ACC112 (cell line): ENCODE data around the gene ITGB2.

Source experiments
- H2AFZ ChIP-seq: fragments of 200-600 bp; sonication (generic); one replicate; pipeline ENCODE4 v1.6.0; 2017; ENCODE audit warnings: antibody characterized with exemption, low read length; ENCODE audit not compliant: unreplicated experiment
- H3K27ac ChIP-seq: fragments of 200-600 bp; sonication (generic); 2 replicates; pipeline ENCODE4 v1.5.1; 2014; ENCODE audit warnings: low read depth, mild to moderate bottlenecking, antibody characterized with exemption, low read length, moderate library complexity
- H3K27me3 ChIP-seq: fragments of 200-600 bp; sonication (generic); 2 replicates; pipeline ENCODE4 v1.6.1; 2014; ENCODE audit warnings: mild to moderate bottlenecking, antibody characterized with exemption, low read length, moderate library complexity, mixed read lengths; ENCODE audit not compliant: insufficient read depth
- H3K36me3 ChIP-seq: fragments of 200-600 bp; sonication (generic); 2 replicates; pipeline ENCODE4 v1.6.1; 2016; ENCODE audit warnings: mild to moderate bottlenecking, antibody characterized with exemption, low read length, moderate library complexity, mixed read lengths; ENCODE audit not compliant: insufficient read depth
- H3K4me1 ChIP-seq: fragments of 200-600 bp; sonication (generic); one replicate; pipeline ENCODE4 v1.6.1; 2016; ENCODE audit warnings: low read length, mixed read lengths; ENCODE audit not compliant: insufficient read depth, unreplicated experiment, control insufficient read depth
- H3K4me3 ChIP-seq: fragments of 200-600 bp; sonication (generic); 2 replicates; pipeline ENCODE4 v1.5.1; 2014; ENCODE audit warnings: mild to moderate bottlenecking, low read depth, low read length
- H3K79me2 ChIP-seq: fragments of 200-600 bp; sonication (generic); one replicate; pipeline ENCODE4 v1.6.0; 2016; ENCODE audit warnings: low read length; ENCODE audit not compliant: control insufficient read depth, unreplicated experiment, insufficient read depth

The ITGB2 gene

GRCh38 chr21:44923480-44924084 lies 2.9 kb upstream of the ITGB2 start:
- Histone ChIP-seq H3K27me3 (peaks cover 44% of the 10 kb centered on the region), H3K4me3 (no peak overlapping the region), H2AFZ (no peak overlapping the region), H3K27ac (no peak overlapping the region), H3K4me1 (peaks cover 22% of the 10 kb centered on the region), H3K36me3 (no peaks in the 10 kb centered on the region), H3K79me2 (no peaks in the 10 kb centered on the region)

GRCh38 chr21:44921928-44922327 lies 1.2 kb upstream of the ITGB2 start:
- no peak overlapping the region for H3K4me3 ChIP-seq
- no peak overlapping the region for H2AFZ ChIP-seq
- H3K27ac ChIP-seq = no peak overlapping the region
- peaks cover 13% of the 10 kb centered on the region for H3K4me1 ChIP-seq
- no peaks in the 10 kb centered on the region for H3K79me2 ChIP-seq
- no peaks in the 10 kb centered on the region for H3K36me3 ChIP-seq
- peaks cover 48% of the 10 kb centered on the region for H3K27me3 ChIP-seq

- Histone ChIP-seq H3K27me3 (peaks cover 48% of the 10 kb centered on the region), H3K36me3 (no peaks in the 10 kb centered on the region), H3K4me3 (no peak overlapping the region), H2AFZ (no peak overlapping the region), H3K4me1 (peaks cover 6% of the 10 kb centered on the region), H3K27ac (no peak overlapping the region), H3K79me2 (no peaks in the 10 kb centered on the region)
Observed at GRCh38 chr21:44919913-44920693, 596 bp downstream of the ITGB2 start.

GRCh38 chr21:44919111-44919912 lies 1.4 kb downstream of the ITGB2 start:
- Histone ChIP-seq H3K36me3 (no peaks in the 10 kb centered on the region), H3K4me3 (0 out of 2 replicates have a peak overlapping the region, but pooled peaks have one; percentile 2), H3K79me2 (no peaks in the 10 kb centered on the region), H2AFZ (no peak overlapping the region), H3K4me1 (peaks cover 6% of the 10 kb centered on the region), H3K27me3 (peaks cover 48% of the 10 kb centered on the region), H3K27ac (no peak overlapping the region)

- H3K27me3 ChIP-seq = peaks cover 44% of the 10 kb centered on the region
- no peaks in the 10 kb centered on the region for H3K79me2 ChIP-seq
- no peak overlapping the region for H3K27ac ChIP-seq
- H3K4me1 ChIP-seq = peaks cover 6% of the 10 kb centered on the region
- no peak overlapping the region for H2AFZ ChIP-seq
- 0 out of 2 replicates have a peak overlapping the region, but pooled peaks have one; percentile 2 for H3K4me3 ChIP-seq
- no peaks in the 10 kb centered on the region for H3K36me3 ChIP-seq
Observed at GRCh38 chr21:44918581-44919033, 2.1 kb downstream of the ITGB2 start.

GRCh38 chr21:44918107-44918470 lies 2.6 kb downstream of the ITGB2 start:
- H3K4me3 ChIP-seq = no peak overlapping the region
- H3K27me3 ChIP-seq = peaks cover 43% of the 10 kb centered on the region
- H3K36me3 ChIP-seq = no peaks in the 10 kb centered on the region
- H3K27ac ChIP-seq = no peak overlapping the region
- peaks cover 6% of the 10 kb centered on the region for H3K4me1 ChIP-seq
- H2AFZ ChIP-seq = no peak overlapping the region
- no peaks in the 10 kb centered on the region for H3K79me2 ChIP-seq

GRCh38 chr21:44917446-44918106 lies 3.1 kb downstream of the ITGB2 start:
- H3K4me3 ChIP-seq = no peak overlapping the region
- H3K36me3 ChIP-seq = no peaks in the 10 kb centered on the region
- no peak overlapping the region for H2AFZ ChIP-seq
- no peaks in the 10 kb centered on the region for H3K79me2 ChIP-seq
- H3K4me1 ChIP-seq = peaks cover 6% of the 10 kb centered on the region
- H3K27me3 ChIP-seq = peaks cover 38% of the 10 kb centered on the region
- H3K27ac ChIP-seq = no peak overlapping the region

GRCh38 chr21:44916965-44917364 lies 3.7 kb downstream of the ITGB2 start:
- no peak overlapping the region for H3K27ac ChIP-seq
- no peaks in the 10 kb centered on the region for H3K36me3 ChIP-seq
- H3K27me3 ChIP-seq = peaks cover 31% of the 10 kb centered on the region
- no peak overlapping the region for H2AFZ ChIP-seq
- H3K4me3 ChIP-seq = no peak overlapping the region
- H3K79me2 ChIP-seq = no peaks in the 10 kb centered on the region
- H3K4me1 ChIP-seq = peaks cover 6% of the 10 kb centered on the region

GRCh38 chr21:44914176-44914874 lies 6.4 kb downstream of the ITGB2 start:
- Histone ChIP-seq H3K27ac (no peak overlapping the region), H2AFZ (no peak overlapping the region), H3K27me3 (peaks cover 11% of the 10 kb centered on the region), H3K4me1 (peaks cover 15% of the 10 kb centered on the region), H3K36me3 (no peaks in the 10 kb centered on the region), H3K4me3 (no peak overlapping the region), H3K79me2 (no peaks in the 10 kb centered on the region)
